ENCODE data around the gene SLC17A9. TPM values are rescaled to one million over a fixed set of nuclear protein-coding genes. Genes with fewer than 3 reads are reported as not detected.

The SLC17A9 gene
- total RNA-seq, 1 experiment from 2014 or later: not detected

DNA sequence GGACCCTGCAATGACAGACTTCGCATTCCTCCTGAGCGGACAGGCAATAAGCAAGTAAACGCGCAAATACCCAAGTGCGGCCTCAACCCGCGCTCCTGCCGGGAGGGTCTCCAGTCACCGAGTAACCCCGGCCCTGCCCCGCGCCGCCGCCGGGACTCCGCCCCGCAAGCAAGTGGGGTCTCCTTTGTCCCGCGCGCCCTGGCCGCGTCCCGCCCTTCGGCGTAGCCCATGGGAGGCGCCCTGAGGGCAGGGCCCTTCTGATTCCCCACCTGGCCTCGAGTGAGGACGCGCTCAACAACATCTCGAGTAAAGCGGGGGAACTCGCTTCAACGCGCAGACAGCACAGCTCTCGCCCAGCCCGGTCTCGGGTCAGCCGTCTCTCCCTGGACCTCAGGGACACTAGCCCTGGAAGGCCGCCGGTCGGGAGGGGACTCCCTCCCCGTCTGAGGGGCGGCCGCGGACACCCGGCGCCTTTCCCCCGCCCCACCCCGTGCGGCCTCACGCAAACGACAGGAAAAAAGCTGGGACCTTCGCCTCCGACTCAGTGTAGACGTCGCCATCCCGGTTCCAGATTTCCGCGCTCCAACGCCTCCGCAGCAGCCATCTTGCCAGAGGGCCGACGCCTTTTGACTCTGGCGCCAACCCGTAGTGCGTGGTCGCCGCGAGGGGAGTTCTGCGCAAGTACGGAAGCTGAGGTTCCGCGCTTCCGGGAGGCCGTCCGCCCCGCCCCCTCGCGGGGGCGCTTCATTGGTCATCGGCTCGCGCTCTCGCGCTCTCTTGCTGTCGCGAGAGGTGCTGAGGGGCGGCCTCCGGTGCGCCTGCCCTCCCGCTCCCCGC is 15.0 kb upstream of the SLC17A9 start:
- Histone ChIP-seq H4K20me1 (ENCODE audit: low read length) (peaks cover 57% of the 10 kb centered on the region), H3K9me2 (replicated peaks; ENCODE audit: low read length) (no peaks in the 10 kb centered on the region), H3K9ac (ENCODE audit: low read length) (peak overlapping the region; percentile 100), H3K27me3 (ENCODE audit: low read length) (no peaks in the 10 kb centered on the region), H3K9me3 (ENCODE audit: low read length) (no peaks in the 10 kb centered on the region), H3K27ac (ENCODE audit: low read length) (peak overlapping the region; percentile 84), H3K79me2 (ENCODE audit: low read length) (peaks cover 95% of the 10 kb centered on the region), H3F3A (ENCODE audit: low read length, unreplicated experiment) (no peaks in the 10 kb centered on the region), H3K4me2 (ENCODE audit: low read length) (peak overlapping the region; percentile 98), H3K4me1 (ENCODE audit: insufficient read depth, low read length) (peaks cover 26% of the 10 kb centered on the region), H2AFZ (ENCODE audit: low read length) (peak overlapping the region; percentile 85), H3K36me3 (ENCODE audit: low read depth, low read length) (peaks cover 42% of the 10 kb centered on the region), H3K4me3 (ENCODE audit: low read length) (peak overlapping the region; percentile 99)
- DNase-seq: peak; percentile 97
- BruUV-seq (replicated peaks): no TSS peak
- intact Hi-C loops (cut with micrococcal nuclease): loop anchor here (1.0 to 2.0 kb wide), 2 partner anchors 8 to 37 kb away; no protein-coding TSS in a partner anchor
- CTCF ChIA-PET: interaction anchor here (0.6 kb wide), 1 partner anchor 34 kb away, joined by 3 read pairs; no protein-coding TSS in a partner anchor
- POLR2A ChIA-PET (ENCODE audit: unreplicated experiment): interaction anchor here (0.6 to 0.7 kb wide), 2 partner anchors 62 to 583 kb away, joined by 4 to 6 read pairs; no protein-coding TSS in a partner anchor
- TF ChIP-seq, protein P1, sequence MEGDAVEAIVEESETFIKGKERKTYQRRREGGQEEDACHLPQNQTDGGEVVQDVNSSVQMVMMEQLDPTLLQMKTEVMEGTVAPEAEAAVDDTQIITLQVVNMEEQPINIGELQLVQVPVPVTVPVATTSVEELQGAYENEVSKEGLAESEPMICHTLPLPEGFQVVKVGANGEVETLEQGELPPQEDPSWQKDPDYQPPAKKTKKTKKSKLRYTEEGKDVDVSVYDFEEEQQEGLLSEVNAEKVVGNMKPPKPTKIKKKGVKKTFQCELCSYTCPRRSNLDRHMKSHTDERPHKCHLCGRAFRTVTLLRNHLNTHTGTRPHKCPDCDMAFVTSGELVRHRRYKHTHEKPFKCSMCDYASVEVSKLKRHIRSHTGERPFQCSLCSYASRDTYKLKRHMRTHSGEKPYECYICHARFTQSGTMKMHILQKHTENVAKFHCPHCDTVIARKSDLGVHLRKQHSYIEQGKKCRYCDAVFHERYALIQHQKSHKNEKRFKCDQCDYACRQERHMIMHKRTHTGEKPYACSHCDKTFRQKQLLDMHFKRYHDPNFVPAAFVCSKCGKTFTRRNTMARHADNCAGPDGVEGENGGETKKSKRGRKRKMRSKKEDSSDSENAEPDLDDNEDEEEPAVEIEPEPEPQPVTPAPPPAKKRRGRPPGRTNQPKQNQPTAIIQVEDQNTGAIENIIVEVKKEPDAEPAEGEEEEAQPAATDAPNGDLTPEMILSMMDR (conservative IDR thresholded peaks at IDR 0.05; ENCODE audit: low read depth, low read length): no peak
- no peak for TF ChIP-seq EZH2 (IDR thresholded peaks at IDR 0.05; ENCODE audit: low read length, unreplicated experiment)
- TF ChIP-seq EZH2phosphoT487 (IDR thresholded peaks at IDR 0.05; ENCODE audit: borderline replicate concordance, low read length): no peak
- ATAC-seq: peak; percentile 89

DNA sequence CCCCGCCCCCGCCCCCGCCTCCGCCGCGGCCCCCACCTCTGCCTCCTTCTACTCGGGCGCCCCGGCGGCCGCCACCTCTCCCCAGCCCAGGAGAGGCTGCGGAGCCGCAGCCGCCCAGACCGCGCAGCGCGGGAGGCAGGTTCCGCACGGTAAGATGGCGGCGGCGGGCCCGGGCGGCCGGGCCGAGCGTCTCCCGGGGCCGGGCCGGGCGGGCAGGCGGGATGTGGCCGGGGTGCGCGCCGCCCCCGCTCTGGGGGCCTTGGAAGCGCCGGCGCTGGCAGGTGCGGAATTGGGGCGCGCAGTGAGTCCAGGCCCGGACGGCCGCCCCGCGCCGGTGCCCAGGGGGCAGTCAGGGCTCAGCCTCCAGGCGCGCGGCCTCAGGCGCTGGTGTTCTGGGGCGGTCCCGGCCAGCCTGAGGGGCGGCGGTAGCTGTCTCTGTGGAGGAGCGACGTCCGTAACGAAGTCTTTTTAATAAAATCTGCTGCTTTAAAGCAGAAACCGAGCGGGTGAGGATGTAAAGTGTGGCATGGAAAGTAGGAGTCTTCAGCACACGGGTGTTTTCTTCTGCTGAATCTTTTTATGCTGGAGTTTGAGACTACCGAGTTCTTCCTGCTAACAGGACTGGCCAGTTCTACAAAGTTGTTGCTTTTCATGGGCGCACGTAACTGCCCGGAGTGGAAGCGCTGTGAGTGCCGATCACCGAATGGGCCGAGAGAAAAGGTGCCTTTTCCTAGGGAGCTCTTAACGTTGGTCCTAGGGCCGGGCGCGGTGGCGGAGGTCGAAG is 14.2 kb upstream of the SLC17A9 start, which contains the start of gene GID8:
Gene GID8, plus strand, starts transcription at position 43 of the 784 bp plus-strand sequence. CDS start 3,356 bp downstream, outside the sequence.
- intact Hi-C loops (cut with micrococcal nuclease): loop anchor here (2.0 kb wide), 1 partner anchor 37 kb away; no protein-coding TSS in a partner anchor

More for the DNA sequence above, 14.2 kb upstream of the SLC17A9 start, which contains the start of gene GID8:
- Histone ChIP-seq H4K20me1 (ENCODE audit: low read length) (peaks cover 51% of the 10 kb centered on the region), H3K27me3 (ENCODE audit: low read length) (no peaks in the 10 kb centered on the region), H3K4me3 (ENCODE audit: low read length) (peak within 1 kb of the TSS; percentile 100), H3K4me1 (ENCODE audit: insufficient read depth, low read length) (peaks cover 26% of the 10 kb centered on the region), H2AFZ (ENCODE audit: low read length) (peak within 1 kb of the TSS; percentile 85), H3K36me3 (ENCODE audit: low read depth, low read length) (peaks cover 42% of the 10 kb centered on the region), H3K9me2 (replicated peaks; ENCODE audit: low read length) (no peaks in the 10 kb centered on the region), H3K4me2 (ENCODE audit: low read length) (peak within 1 kb of the TSS; percentile 98), H3K9me3 (ENCODE audit: low read length) (no peaks in the 10 kb centered on the region), H3K27ac (ENCODE audit: low read length) (peak within 1 kb of the TSS; percentile 84), H3K9ac (ENCODE audit: low read length) (peak within 1 kb of the TSS; percentile 100), H3F3A (ENCODE audit: low read length, unreplicated experiment) (no peaks in the 10 kb centered on the region), H3K79me2 (ENCODE audit: low read length) (peaks cover 93% of the 10 kb centered on the region)
- TSS peak; percentile 34 for BruUV-seq (replicated peaks)
- ChIA-PET CTCF (interaction anchor here (0.6 kb wide), 1 partner anchor 35 kb away, joined by 3 read pairs; no protein-coding TSS in a partner anchor), POLR2A (ENCODE audit: unreplicated experiment) (interaction anchor here (0.6 to 0.7 kb wide), 2 partner anchors 63 to 582 kb away, joined by 4 to 6 read pairs; no protein-coding TSS in a partner anchor)
- DNase-seq: peak; percentile 39
- ATAC-seq: peak; percentile 66
- TF ChIP-seq, protein P1 (conservative IDR thresholded peaks at IDR 0.05; ENCODE audit: low read depth, low read length): no peak
- TF ChIP-seq EZH2 (IDR thresholded peaks at IDR 0.05; ENCODE audit: low read length, unreplicated experiment): no peak
- TF ChIP-seq EZH2phosphoT487 (IDR thresholded peaks at IDR 0.05; ENCODE audit: borderline replicate concordance, low read length): no peak
